ENCODE data around the gene CLEC16A.

CLEC16A gene

DNA sequence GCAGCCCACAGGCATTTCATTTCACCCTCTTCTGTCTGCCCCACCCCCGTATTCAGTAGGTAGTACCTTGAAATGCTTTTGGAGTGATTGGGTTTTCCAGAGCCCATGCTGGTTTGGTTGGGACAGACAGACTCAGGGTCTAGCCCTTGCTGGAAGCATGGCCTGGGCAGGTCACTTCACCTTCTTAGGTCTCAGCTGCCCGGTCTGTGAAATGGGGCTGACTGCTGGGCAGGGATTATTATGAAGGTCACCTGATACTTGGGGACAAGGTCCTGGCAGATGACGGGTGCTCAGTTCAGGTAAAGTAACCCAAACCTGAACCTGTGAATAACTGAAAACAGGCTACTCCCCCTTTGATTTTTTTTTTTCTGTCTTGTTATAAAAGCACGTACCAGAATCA, 116.0 kb downstream of the CLEC16A start:
- no peak for DNase-seq (ENCODE audit: low read depth in 1 of 2, low spot score in 1 of 2)
- TF ChIP-seq, protein P1, sequence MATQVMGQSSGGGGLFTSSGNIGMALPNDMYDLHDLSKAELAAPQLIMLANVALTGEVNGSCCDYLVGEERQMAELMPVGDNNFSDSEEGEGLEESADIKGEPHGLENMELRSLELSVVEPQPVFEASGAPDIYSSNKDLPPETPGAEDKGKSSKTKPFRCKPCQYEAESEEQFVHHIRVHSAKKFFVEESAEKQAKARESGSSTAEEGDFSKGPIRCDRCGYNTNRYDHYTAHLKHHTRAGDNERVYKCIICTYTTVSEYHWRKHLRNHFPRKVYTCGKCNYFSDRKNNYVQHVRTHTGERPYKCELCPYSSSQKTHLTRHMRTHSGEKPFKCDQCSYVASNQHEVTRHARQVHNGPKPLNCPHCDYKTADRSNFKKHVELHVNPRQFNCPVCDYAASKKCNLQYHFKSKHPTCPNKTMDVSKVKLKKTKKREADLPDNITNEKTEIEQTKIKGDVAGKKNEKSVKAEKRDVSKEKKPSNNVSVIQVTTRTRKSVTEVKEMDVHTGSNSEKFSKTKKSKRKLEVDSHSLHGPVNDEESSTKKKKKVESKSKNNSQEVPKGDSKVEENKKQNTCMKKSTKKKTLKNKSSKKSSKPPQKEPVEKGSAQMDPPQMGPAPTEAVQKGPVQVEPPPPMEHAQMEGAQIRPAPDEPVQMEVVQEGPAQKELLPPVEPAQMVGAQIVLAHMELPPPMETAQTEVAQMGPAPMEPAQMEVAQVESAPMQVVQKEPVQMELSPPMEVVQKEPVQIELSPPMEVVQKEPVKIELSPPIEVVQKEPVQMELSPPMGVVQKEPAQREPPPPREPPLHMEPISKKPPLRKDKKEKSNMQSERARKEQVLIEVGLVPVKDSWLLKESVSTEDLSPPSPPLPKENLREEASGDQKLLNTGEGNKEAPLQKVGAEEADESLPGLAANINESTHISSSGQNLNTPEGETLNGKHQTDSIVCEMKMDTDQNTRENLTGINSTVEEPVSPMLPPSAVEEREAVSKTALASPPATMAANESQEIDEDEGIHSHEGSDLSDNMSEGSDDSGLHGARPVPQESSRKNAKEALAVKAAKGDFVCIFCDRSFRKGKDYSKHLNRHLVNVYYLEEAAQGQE (IDR thresholded peaks at IDR 0.05; ENCODE audit: insufficient replicate concordance, low read depth): no peak
- TF ChIP-seq GABPA (IDR thresholded peaks at IDR 0.05; ENCODE audit: low read depth): no peak
- TF ChIP-seq, protein P2, sequence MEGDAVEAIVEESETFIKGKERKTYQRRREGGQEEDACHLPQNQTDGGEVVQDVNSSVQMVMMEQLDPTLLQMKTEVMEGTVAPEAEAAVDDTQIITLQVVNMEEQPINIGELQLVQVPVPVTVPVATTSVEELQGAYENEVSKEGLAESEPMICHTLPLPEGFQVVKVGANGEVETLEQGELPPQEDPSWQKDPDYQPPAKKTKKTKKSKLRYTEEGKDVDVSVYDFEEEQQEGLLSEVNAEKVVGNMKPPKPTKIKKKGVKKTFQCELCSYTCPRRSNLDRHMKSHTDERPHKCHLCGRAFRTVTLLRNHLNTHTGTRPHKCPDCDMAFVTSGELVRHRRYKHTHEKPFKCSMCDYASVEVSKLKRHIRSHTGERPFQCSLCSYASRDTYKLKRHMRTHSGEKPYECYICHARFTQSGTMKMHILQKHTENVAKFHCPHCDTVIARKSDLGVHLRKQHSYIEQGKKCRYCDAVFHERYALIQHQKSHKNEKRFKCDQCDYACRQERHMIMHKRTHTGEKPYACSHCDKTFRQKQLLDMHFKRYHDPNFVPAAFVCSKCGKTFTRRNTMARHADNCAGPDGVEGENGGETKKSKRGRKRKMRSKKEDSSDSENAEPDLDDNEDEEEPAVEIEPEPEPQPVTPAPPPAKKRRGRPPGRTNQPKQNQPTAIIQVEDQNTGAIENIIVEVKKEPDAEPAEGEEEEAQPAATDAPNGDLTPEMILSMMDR (IDR thresholded peaks at IDR 0.05; ENCODE audit: insufficient read depth, low read length): no peak
- TF ChIP-seq SPI1 (IDR thresholded peaks at IDR 0.05; ENCODE audit: borderline replicate concordance, low read depth): no peak
- no peak for TF ChIP-seq POLR2AphosphoS5 (IDR thresholded peaks at IDR 0.05; ENCODE audit: low read depth)
- H3K4me3 ChIP-seq (replicated peaks; ENCODE audit: insufficient read depth, low read length): no peak overlapping the region

DNA sequence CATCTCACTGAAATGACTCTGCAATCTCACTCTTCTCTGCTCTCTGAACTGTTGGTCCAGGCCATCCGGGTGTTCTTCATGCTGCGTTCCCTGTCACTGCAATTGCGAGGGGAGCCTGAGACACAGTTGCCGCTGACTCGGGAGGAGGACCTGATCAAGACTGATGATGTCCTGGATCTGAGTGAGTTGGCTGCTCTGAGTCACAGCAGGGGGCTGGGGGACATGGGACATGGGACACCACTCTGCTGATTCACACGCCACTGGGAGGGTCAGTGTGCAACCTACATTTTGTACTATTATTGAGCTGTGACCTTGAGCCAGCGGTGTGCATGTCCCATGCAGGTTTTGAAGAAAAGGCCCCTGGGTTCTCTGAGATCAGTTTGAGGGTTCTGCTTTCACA, 116.5 kb downstream of the CLEC16A start:
- TF ChIP-seq GABPA (IDR thresholded peaks at IDR 0.05; ENCODE audit: low read depth) (no peak), SPI1 (IDR thresholded peaks at IDR 0.05; ENCODE audit: borderline replicate concordance, low read depth) (no peak)
- TF ChIP-seq, protein P2 (IDR thresholded peaks at IDR 0.05; ENCODE audit: insufficient read depth, low read length): no peak
- no peak for DNase-seq (ENCODE audit: low read depth in 1 of 2, low spot score in 1 of 2)
- H3K27ac ChIP-seq (replicated peaks): no peak overlapping the region
- no peak overlapping the region for H3K4me3 ChIP-seq (replicated peaks; ENCODE audit: insufficient read depth, low read length)
- H3K27me3 ChIP-seq (ENCODE audit: insufficient read depth, poor library complexity, severe bottlenecking): no peaks in the 10 kb centered on the region

More for the DNA sequence above, 116.0 kb downstream of the CLEC16A start:
- H3K27me3 ChIP-seq (ENCODE audit: insufficient read depth, poor library complexity, severe bottlenecking): no peaks in the 10 kb centered on the region
- no peak overlapping the region for H3K27ac ChIP-seq (replicated peaks)

DNA sequence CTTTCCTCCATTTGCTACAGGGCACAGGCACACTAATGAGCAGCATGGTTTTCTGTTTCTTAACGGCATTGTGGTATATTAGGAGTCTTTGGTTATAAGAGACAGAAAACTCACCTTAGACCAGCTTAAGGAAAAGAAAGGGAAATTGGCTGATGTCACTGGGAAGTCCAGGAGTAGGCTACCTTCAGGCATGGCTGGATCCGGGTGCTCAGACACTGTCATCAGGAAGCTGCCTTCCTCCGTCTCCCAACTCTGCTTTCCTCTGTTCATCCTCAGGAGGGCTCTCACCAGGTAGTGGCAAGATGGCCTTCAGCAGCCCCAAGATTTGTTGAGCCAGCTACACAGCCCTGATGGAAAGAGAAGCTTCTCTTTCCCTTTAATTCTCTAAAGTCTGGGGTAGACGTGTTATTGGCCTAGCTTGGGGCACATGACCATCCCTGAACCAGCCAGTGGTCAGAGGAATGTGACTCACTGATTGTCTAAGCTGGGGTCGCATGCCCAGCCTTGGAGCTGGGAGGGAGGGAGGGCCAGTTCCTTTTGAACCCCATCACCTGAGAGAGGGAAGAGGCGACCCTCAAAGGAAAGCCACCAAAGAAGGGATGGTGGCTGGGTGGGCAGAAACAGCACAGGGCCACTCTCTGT, 117.4 kb downstream of the CLEC16A start:
- TF ChIP-seq, protein P1 (IDR thresholded peaks at IDR 0.05; ENCODE audit: insufficient replicate concordance, low read depth): no peak
- TF ChIP-seq, protein P2 (IDR thresholded peaks at IDR 0.05; ENCODE audit: insufficient read depth, low read length): no peak
- TF ChIP-seq GABPA (IDR thresholded peaks at IDR 0.05; ENCODE audit: low read depth) (no peak), POLR2AphosphoS5 (IDR thresholded peaks at IDR 0.05; ENCODE audit: low read depth) (no peak), SPI1 (IDR thresholded peaks at IDR 0.05; ENCODE audit: borderline replicate concordance, low read depth) (no peak)
- Histone ChIP-seq H3K27me3 (ENCODE audit: insufficient read depth, poor library complexity, severe bottlenecking) (no peaks in the 10 kb centered on the region), H3K4me3 (replicated peaks; ENCODE audit: insufficient read depth, low read length) (no peak overlapping the region), H3K27ac (replicated peaks) (no peak overlapping the region)
- DNase-seq (ENCODE audit: low read depth in 1 of 2, low spot score in 1 of 2): no peak

Data from HL-60 (cell line).